NCI-H69 (cell line): ENCODE results near the gene PEAK1.

ENCODE experiments used
- DNase-seq: peaks from one replicate; lab custom pipeline; 2025; lab: John Stamatoyannopoulos, UW

PEAK1 gene, protein sequence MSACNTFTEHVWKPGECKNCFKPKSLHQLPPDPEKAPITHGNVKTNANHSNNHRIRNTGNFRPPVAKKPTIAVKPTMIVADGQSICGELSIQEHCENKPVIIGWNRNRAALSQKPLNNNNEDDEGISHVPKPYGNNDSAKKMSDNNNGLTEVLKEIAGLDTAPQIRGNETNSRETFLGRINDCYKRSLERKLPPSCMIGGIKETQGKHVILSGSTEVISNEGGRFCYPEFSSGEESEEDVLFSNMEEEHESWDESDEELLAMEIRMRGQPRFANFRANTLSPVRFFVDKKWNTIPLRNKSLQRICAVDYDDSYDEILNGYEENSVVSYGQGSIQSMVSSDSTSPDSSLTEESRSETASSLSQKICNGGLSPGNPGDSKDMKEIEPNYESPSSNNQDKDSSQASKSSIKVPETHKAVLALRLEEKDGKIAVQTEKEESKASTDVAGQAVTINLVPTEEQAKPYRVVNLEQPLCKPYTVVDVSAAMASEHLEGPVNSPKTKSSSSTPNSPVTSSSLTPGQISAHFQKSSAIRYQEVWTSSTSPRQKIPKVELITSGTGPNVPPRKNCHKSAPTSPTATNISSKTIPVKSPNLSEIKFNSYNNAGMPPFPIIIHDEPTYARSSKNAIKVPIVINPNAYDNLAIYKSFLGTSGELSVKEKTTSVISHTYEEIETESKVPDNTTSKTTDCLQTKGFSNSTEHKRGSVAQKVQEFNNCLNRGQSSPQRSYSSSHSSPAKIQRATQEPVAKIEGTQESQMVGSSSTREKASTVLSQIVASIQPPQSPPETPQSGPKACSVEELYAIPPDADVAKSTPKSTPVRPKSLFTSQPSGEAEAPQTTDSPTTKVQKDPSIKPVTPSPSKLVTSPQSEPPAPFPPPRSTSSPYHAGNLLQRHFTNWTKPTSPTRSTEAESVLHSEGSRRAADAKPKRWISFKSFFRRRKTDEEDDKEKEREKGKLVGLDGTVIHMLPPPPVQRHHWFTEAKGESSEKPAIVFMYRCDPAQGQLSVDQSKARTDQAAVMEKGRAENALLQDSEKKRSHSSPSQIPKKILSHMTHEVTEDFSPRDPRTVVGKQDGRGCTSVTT (N-terminal part only)

DNA sequence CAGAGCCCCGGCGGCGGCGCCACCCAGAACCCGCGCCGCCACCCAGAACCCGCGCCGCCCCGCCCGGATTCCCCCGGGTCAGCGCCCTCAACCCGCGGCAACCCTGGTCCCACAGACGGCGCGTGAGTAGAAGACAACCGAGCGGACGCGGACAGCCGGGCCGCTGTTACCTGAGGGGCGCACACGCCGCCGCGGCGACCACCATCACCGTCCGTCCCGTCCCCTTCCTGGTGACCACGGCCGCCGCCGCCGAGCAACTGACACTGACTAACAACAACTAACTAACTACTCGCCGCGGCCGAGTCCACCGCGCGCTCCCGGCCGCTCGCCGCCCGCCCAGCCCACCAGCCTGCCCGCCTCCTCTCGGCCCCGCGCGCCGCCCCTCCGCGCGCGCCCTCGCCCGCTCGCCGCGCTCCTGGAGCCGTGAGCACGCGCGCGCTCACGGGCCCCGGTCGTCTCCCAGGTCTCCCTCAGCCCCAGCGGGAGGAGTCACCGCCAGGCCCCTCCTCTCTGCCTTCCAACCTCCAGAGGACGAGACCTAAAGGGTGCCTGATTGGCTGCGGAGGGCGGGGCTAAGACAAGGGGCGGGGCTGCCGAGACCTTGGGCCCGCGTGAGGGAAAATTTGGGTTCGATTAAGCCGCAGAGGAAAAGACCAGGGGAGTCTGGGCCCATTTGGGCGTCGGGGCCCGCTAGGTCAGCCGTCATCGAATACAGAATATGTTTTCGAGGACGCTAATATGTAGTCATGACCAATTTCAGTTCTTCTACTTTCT is at the start of gene PEAK1:
TSS of gene PEAK1 (minus strand) at position 269 of the 774 bp plus-strand sequence. CDS start 238,178 bp downstream, outside the sequence.
- DNase-seq = peak; percentile 97

DNA sequence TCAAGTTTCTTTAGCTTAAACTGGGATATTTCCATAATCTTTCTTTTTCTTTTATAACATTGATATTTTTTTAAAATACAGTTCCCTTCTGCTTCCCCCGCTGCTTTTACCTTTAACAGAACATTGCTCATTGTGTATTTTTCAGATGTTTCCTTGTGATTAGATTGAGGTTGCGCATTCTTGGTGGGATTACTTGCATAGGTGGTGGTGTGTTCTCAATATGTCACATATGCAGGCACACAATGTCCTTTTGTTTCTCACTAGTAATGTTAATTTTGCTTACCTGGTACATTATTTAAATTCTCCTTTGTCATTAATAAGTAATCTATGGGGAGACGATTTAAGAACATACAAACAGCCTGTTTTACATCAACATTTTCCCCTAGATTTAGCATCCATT is 49.0 kb upstream of the PEAK1 start:
- DNase-seq = no peak

DNA sequence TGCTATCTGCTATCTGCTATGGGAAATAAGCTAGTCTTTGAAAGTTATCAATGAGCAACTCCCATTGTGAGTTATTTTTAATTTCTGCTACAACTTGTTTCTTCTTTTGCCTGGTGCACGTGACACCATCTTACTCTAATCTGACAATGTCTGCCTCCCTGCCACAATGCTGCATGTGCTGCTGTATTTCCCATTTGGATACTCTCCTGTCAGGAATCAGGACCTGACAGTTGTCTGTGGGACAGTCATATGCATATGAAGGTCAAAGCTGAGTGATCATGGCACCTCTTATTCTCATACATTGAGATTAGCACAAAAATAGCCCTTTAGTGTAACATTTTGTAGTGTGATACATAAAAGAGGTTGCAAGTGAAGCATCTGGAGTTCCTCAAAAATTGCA is 46.6 kb upstream of the PEAK1 start:
- DNase-seq = no peak

DNA sequence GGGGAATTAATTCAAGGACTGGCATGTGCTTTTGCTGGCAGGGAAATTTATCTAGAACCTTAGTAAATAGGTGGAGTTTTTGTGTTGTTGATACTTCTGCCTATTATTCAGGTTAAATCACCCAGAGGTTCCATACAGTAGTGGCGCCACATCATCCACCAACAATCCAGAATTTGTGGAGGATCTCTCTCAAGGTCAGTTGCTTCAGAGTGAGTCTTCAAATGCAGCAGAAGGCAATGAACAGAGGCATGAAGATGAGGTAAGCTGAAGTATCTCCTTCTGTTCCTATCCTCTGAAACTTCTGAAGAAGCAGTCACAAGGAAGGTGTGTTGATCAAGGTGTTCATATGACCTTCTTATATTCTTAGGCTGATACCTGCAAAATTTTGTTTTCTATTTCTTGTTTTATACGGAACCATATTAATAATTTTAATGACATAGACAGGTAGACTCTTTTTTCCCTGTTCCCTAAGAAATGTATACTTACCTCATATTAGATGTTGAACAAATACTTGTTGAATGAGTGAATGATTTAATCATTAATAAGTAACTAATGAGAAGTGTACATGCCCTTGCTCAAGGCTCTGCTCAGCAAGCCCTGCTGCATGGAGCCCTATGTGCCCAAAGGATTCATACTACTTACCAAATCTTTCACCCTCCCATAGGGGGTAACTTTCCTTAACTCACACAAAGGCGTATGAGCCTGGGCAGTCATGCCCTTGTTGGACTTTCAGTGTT is 44.4 kb upstream of the PEAK1 start:
- DNase-seq = no peak

DNA sequence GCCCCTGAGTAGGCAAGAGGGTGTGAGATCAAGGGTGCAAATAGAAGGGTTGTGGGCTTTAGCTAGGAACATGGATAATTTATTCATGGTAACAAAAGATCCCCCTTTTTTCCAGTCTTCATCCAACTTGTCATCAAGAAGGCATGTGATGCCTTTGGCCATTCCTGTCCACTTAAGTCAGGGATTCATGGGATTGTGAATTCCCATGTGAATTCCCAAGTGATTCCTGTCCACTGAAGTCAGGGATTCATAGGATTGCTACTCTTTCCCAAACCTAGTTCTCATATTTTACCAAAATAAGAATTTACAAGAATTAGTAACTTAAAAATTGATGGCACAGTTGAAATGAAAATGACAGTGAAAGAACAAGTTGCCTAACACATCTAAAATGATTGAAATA is 41.6 kb upstream of the PEAK1 start:
- DNase-seq = no peak

DNA sequence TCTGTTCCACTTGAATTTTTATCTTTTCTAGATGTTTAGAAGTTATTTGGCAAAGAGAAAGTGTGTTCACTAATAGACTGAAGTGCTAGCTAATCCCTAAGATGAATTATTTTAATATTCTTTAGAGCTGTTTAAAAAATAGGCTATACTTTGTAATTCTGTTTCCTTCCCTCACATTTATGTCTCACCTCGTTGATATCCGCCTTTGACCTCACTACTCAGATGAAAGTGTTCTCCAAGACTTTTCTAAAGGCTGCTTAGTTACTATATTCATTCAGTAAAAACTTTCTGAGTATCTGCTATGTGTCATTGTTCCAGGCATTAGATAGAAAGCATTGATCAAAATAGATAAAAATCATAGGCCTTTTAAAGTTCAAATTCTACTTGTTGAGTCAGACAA is 39.1 kb upstream of the PEAK1 start:
- DNase-seq = no peak

DNA sequence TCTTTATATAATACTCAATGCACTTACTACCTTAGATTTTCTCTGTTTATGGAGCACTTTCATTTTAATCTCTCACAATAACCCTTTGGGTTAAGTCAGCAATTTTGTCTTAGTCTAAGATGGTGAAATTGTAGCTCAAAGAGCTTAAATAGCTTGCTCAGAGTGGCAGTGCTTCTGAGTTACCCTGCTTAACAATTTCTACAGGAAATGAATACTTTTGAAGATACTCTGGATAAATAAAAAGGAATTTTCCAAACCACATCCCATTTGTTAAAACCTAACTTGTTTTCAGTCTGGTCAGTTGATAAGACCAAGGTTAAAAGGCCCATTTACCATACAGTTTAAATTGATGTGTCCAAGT is 38.0 kb upstream of the PEAK1 start:
- DNase-seq = no peak

DNA sequence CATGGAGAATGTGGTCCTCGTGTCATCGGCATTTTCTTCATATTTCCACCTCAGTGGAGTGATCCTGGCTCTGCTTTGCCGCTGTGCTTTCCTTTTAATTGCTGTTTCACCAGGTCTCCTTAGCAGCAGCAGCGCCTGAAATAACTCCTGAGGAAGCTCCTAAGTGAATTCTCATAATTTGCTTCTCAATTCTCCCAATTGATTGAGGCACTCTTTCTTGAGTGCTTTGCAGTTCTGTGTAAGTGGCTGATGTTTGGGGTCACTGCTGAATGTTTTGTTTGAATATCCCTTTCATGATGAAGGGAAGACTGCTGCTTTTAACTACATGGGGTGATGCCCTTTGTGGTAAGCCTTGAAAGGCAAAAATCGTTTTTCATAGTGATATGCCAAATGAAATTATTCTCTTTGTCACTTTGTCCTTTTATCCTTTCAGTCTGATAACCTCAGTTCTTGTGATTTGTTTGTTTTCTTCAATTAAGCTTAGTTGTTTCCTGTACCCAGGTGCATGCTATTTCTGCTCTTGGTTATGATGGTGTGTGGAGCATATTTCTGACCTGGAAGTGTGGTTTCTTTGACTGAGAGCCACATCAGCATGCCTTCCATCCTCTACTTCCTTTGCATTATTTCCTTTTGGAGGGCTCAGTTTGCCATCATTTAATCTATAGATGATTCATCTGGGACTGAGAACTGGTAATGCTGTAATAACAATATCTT is 37.4 kb upstream of the PEAK1 start:
- peak; percentile 37 for DNase-seq

DNA sequence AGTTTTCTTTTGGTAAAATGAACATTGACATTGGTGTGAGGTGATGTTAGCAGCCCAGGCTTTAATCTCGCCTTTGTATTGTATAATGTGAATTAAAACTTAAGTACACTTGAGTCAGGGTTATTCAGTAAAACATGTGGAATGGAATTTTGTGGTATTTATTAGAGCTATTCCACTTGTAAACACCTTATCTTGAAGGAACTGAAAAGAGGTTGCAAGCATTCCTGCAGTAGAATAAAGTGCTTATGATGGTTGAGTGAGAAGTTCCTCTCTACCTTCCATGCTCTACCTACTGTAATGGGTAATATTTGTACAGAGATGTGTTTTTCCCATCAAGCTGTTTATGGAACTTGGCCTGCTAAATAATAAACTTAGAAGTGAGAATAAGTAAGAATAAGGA is 36.8 kb upstream of the PEAK1 start:
- no peak for DNase-seq

DNA sequence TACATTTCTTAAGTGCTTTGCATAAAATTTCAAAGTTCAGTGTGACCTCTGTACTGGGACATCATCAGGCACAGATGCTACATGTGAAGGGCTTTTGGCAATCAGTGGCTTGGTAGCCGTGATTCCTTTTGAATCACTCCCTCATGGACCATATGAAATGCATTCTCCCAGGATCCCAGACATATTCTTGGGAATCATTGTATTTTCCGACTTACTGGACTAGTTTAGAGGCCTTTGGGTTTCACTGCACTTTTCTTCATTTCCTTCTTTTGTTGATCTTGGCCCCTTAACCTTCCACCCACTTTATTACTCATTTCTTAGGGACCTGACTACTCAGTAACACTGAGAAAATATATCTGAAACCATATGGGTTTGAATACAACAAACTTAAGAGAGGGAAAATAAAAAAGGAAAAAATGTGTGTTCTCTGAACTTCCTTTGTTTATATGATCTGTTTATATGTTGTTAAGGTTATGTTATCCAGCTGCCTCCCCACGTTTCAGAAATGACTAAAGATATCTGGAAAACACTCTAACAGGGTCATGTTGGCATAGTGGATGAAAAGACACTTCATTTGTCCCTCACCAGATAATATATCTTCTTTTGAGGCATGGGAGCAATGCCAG is 35.9 kb upstream of the PEAK1 start:
- DNase-seq = no peak

DNA sequence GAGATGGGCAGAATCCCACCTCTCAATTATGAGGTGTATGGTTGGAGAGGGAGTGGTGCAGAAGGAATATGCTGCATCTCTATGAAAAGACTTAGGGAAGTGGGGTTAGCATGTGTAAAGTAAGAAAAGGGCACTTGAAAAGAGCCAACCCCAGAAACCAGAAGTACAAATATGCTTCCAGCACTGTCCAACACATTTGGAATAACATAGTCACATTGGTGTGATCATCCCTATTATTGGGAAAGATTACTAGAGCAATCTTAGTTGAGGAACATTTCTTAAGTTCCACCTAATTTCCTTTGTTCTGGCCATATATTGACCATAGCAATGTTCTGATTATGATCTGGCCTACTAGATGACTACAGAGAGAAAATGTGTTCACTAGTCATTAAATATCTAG is 35.0 kb upstream of the PEAK1 start:
- DNase-seq = no peak

DNA sequence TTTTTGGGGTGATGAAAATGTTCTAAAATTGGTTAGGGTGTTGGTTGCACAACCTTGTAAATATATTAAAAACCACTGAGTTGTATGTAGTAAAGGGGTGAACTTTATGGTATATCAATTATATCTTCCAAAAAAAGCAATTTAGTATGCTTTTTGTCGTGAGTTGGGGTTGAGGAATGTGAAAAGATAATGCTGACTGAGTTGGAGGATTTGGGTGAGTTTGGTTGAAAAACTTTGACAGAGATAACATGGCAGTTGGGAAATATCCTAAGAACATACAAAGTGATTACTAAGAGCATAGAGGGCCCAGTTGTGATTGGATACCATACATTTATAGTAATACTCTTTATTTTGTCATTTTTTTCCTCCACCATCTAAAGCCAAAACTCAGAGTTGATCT is 34.4 kb upstream of the PEAK1 start:
- DNase-seq = no peak

DNA sequence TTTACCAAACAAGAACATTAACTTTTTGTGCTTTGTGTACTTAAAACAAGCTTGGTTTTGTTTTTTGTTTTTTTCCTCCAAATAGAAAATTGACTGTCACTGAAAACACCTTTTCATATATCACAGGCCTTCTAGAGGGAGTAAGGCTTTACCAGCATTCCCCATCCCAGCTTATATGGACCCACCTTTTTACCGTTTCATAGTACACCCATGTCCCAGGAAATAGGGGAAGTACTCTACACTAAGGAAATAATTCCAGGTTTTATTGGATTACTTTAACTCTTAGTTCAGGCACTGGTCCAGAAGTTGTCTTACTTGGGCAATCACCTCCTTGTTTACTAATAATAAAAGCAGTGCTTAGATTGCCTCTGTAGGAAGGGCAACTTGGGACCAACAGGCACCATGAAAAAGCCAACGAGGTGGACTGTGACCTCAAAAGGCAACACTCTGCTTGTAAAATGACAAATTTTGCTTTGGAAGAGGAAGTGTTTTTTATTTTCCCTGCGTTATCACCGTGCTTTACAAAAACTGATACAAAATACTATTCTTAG is 27.0 kb upstream of the PEAK1 start:
- no peak for DNase-seq

DNA sequence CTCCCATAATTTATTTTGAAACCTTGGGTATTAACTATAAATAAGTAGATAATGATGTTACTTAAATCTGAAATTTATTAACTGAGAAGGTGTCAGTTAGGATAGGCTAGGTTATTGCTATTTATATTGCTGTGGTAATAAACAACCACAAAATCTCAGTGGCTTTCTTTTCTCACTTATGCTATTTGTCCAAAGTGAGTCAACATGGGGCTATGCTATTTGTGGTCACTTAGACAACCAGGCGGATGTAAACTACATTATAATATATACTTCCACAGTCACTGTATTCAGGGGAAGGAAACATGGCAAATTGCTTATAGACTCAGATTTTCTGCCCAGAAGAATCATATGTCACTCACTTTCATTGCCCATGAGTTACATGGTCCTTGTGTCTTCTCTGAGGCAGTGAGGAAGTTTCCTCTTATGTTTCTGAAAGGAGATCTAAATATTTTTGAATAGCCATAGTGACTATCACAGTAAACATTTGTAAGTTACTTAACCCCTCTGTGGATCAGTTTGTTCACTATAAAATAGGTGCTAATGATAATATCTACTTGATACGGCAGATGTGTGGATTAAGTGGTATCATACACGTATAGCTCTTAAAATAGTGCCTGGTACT is 20.6 kb upstream of the PEAK1 start:
- no peak for DNase-seq

DNA sequence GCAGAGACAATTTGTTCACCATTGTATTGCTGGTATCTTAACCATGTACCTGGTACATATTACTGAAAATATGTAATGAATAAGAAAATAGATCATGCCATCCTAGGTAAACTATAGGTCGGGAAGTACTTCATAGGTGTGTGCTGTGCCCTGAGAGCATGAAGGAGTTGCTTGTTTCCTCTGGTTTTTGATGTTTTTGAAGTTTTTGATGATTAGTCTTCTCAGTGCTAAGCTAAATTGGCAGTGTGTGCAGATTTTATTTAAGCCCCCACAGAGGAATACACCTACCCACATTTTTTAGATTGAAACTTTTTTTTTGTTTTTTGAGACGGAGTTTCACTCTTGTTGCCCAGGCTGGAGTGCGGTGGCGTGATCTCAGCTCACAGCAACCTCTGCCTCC is 17.4 kb upstream of the PEAK1 start:
- DNase-seq = no peak

DNA sequence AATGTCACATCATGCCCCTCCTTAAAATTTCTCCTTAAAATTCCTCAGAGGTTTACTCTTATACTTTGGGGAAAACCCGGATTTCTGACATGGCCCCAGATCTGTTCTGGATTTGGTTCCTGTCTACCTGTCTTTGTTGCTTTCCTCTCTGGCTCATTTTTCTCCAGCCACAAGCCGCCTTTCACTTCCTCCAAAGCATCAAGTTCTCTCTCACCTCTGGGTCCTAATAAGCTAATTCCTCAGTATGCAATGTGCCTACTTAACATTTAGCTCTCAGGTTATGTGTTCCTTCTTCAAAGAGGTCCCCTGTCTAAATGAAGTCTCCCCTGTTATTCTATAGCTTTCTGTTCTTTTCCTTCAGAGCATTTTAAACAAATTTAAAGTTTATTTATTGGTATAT is 16.9 kb upstream of the PEAK1 start:
- DNase-seq = no peak

DNA sequence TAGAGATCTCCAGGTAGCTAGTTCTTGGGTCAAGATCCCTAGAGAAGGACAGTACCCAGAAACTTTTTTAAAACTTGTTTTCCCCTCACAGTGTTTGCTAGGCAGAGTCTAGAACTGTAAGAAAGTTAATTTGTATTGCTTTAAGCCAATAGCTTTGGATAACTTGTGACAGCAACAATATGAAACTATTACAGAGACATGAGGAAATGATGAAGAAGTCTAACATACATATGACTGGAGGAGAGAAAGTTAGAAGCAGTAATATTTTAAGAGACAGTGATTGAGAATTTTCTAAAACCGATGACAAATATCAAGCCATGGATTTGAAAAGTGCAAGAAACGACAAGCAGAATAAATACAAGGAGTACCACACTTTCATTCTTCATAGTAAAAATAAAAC is 10.7 kb upstream of the PEAK1 start:
- DNase-seq = no peak

DNA sequence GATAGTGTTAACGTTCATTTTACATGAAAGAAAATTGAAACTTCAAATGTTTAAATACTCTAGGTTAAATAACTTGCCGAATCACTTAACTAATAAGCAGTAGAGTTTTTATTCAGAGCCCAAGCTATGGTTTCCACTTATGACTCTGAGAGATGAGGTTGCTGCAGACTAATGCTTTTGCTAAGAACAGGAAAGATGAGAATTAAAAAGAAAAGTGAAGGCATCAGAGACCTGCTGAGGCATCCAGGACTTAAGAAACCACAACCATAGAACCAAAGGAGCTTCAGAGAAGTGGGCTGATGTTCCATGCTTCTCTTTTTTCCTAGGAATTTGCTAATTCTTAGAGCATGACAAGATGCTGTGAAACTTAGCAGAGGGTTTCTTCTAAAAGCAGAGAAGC is 10.3 kb upstream of the PEAK1 start:
- DNase-seq = no peak

DNA sequence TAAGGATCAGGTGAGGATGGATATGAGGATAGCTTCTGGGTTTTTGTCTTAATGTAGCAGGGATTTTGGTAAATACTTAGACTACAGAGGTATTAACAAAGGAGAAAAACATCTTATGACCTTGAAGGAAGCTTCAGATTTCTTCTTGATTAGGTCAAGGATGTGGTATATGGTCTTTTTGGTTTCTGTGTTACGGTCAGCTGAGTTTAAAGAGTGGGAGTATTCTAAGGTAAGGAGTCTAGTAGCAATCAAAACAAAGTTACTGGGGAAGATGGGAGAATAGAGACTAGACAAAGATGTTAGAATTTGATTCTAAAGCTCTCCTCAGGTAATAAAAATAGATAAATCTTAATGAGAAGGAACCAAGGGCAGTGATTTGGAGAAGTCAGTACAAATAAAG is 7.0 kb upstream of the PEAK1 start:
- no peak for DNase-seq

DNA sequence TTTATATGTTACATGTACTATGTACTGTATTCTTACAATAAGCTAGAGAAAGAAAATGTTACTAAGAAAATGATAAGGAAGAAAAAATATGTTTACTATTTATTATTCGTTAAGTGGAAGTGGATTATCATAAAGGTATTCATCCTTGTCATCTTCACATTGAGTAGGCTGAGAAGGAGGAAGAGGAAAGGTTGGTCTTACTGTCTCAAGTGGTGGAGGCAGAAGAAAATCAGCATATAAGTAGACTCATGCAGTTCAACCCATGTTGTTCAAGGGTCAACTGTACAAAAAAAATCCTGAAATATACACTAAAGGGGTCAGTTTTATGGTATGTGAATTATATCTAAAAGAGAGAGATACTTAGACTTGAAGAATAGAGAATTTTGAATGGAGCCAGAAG is 6.5 kb upstream of the PEAK1 start:
- no peak for DNase-seq
